ENCODE measurements around the gene UNC5B.

UNC5B gene

DNA sequence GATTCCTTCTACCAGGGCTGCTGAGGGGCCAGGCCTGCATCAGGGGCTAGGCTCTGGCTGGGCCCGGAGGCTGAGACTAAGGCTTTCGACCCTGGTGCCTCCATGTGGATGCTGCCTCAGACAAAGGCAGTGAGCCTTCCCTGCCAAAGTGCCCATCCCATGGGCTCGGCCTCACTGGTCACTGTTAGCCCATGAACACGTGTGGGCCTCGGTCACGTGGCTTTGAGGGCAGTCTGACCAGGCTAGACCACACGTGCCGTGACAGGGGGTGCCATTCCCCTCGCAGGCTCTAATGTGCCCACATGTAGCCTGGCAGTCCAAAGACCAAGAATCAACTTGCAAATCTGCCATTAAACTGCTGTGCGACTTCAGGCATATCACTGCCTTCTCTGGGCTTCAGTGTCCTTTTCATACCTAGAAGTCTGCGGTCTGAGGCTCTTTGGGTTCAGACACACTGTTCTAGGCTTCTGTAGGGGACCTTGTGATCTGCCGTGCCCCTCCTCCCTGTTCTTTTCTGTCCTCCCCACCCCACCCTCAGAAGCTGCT is 89.1 kb downstream of the UNC5B start:
- DNase-seq (ENCODE audit: low read depth) = no peak

- DNase-seq (ENCODE audit: low read depth) = no peak
Observed at GRCh38 chr10:71302451-71302850, 90.1 kb downstream of the UNC5B start.

GRCh38 chr10:71302874-71303568 is 90.7 kb downstream of the UNC5B start:
- peak; percentile 19 for DNase-seq (ENCODE audit: low read depth)

DNA sequence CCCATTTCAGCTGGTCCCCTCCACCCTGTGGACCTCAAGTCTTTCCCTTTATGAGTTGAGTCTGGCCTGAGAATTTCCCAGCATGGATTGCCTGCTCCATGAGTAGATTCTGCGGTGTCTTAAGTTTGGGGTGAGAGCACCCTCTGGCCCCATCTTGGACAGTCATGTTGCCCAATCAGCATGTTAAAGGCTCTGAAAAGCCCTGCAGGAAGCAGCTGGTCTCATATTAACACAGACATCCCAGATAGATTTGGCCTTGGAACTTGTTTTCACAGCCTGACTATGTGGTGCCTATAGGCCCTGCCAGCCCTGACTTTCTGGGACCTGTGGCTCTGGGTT is 91.2 kb downstream of the UNC5B start:
- no peak for DNase-seq (ENCODE audit: low read depth)

- DNase-seq (ENCODE audit: low read depth) = no peak
Observed at GRCh38 chr10:71304914-71305313, 92.5 kb downstream of the UNC5B start.

GRCh38 chr10:71306979-71307378 is 94.6 kb downstream of the UNC5B start:
- DNase-seq (ENCODE audit: low read depth) = no peak

GRCh38 chr10:71307469-71308085 is 95.2 kb downstream of the UNC5B start:
- no peak for DNase-seq (ENCODE audit: low read depth)

GRCh38 chr10:71308244-71308643 is 95.9 kb downstream of the UNC5B start:
- no peak for DNase-seq (ENCODE audit: low read depth)

- DNase-seq (ENCODE audit: low read depth) = no peak
Observed at GRCh38 chr10:71308985-71309384, 96.6 kb downstream of the UNC5B start.

DNA sequence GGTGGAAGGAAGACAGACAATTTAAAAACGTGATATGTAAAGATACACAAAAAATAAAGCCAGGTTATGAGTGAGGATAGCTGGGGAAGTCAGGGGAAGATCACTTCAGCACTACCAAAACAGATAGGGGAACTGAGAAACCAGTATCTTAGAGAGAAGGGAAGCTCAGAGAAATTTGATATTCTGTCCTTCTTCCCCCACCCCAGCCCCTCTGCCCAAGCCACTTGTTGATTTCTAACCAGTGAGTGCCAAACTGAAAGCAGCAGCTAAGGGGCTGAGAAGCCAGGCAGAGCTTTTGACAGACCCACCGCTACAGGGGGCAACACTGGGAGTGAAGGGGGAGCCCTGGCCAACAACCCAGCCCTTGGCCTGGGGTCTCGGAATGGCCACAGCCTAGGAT is 97.5 kb downstream of the UNC5B start:
- DNase-seq (ENCODE audit: low read depth) = no peak

DNA sequence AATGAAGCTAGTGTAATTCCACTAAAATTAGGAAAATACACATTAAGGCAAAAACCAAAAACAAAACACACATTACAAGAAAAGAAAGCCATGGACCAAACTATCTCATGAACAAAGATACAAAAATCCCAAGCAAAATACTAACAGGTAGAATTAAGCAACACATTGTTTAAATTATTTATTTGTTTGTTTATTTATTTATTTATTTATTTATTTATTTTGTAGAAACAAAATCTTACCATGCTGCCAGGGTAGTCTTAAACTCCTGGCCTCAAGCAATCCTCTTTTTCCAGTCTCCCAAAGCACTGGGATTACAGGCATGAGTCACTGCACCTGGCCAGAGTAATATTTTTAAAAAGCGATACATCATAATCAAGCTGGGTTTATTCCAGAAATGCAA is 99.8 kb downstream of the UNC5B start:
- DNase-seq (ENCODE audit: low read depth) = no peak

DNA sequence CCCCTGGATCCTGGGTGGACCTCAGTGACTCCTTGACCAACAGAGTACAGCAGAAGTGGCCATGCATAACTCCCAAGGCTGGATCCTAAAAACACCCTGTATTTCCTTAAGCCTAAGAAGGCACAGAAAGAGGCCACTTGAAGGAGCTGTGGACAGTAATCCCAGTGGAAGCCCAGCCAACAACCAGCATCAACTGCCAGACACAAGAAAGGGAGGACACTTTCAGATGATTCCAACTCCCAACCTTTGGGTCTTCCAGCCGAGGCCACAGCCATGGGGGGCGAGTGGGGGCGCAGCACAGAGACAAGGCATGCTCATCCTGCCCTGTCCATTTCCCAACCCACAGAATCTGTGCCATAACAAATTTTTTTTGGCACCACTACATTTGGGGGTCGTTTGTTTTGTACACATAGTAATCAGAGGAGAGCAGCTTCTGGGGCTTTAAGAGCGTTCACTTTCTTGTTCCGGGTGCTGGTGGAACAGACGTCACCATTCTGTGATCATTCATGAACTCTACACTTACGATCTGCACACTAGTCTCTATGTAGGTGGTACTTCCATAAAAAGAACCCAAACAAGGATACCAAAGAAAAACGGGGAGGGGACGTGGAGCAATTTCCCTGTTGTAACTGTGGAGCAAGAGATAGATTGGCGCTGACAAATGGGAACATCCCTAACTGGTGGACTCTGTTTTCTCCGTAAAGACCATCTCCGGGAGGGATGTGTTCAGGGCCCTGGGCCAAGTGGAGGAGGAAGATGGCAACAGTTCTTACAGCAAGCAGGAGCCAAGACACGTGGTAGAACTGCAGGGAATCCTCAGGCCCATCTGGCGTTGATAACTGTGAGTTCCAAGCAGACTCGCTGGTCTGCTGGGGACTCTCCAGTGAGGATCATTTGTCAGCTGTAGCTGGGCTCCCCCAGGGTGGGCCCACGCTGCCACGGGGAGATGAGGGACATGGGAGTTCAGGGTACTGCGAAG is 100.7 kb downstream of the UNC5B start:
- DNase-seq (ENCODE audit: low read depth) = no peak

DNA sequence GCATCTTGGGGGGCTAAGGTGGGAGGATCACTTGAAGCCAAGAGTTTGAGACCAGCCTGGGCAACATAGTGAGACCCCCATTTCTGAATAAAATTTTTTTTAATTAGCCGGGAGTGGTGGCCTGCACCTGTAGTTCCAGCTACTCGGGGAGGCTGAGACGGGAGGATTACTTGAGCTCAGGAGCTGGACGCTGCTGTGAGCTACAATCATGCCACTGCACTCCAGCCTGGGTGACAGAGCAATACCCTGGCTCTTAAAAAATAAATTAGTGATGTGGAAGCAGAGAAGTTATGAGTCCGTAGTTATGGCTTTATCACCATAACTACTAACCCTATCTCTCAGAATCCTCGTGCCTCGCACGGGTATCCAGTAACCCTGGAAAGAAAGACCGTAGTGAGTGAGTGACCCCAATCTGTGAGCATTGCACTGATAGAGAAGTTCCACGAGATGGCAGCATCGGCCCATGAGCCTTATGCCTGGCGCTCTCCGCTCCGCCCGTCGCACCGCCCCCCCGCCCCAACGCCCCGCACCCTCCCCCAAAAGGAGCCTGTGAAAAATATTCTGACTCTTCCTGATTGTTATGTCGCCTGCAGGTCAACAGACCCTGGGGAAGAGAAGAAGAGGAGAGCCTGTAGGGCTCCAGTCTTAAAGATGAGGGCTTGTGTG is 101.8 kb downstream of the UNC5B start:
- DNase-seq (ENCODE audit: low read depth) = no peak

- DNase-seq (ENCODE audit: low read depth) = no peak
Observed at GRCh38 chr10:71314694-71315225, 102.4 kb downstream of the UNC5B start.

DNA sequence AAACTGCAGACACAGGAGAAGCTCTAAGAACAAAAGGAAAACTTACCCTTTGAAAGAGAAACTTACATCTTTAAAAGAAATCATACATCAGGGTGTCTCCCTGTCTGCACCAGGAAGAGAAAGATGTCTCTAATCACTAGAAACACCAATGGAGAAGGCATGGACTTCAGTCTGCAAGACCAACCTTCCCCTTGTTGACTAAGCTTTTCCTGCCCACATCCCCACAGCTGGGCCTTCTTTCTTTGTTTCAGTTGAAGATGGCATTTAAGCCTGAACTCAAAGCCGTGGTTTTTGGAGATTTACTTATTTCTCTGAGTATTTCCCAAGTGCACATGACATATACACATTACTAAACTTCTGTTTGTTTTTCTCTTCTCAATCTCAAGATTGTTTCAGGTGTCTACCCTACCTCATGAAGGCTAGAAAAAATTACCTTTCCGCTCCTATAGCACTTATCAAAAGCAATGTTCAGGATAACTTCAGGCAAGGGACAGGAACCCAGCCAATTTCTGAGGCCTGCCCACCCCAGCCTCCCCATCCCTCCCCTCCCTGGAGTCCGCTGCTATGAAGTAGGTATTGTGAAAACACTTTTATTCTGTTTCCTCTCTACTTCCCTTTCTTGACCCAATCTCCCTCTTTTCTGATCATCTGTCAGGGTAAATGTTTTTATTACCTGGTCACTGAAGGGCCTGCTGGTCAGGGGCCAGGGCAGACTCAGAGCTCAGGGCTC is 103.9 kb downstream of the UNC5B start:
- no peak for DNase-seq (ENCODE audit: low read depth)

DNA sequence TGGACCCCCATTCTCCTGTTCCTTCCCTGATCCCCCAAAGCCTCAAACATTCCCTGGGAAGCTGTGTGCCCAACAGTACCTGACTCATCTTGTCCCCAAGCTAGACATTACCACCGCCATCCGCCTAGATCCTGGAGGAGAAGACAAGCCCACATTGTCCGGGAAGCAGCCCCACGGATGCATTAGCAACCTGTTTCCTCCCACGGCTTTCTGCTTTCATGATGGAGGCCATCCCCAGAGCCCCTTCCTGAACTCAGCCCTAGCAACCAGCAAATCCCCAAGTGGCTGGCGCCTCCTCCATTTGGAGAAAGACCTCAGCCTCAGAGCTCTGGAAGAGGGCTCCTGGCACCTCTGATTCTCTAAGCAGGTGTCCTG is 104.4 kb downstream of the UNC5B start:
- DNase-seq (ENCODE audit: low read depth) = no peak

- DNase-seq (ENCODE audit: low read depth) = no peak
Observed at GRCh38 chr10:71317739-71318138, 105.4 kb downstream of the UNC5B start.

DNA sequence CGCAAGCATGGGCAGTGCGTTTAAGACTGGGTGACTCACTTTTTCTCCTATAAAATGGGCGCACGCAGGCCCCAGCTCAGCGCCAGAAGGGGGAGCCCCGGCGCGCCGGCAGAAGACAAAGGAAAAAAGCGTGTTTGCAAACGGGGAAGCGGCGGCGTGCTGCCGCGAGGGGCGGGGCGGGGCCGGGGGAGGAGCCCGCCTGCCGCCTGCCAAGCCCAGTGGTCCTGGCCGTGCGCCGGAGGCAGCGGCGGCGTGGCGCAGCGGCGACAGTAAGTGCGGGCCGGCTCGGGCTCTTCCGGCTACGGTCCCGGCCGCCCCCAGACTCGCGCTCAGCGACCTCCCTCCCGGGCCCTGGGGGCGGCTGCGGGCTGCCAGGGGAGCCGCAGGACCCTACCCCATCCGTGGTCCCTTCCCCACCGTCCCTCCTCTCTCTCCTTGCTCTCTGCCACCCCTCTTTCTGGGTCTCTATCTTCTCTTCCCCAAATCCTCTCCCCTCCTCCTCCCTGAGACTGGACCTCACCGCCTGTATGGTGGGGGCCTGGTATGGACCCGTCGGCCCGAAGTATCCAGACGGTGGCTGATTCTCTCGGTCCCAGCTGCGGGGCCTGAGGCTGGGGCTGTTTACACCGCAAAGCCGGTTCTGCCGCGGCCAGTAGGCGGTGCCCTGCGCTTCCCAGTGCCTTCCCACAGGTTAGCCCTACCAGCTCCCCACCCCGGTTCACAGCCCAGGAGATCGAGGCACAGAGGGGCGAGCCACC is 106.9 kb downstream of the UNC5B start, which contains the start of gene SLC29A3:
Gene SLC29A3, plus strand, starts transcription at position 218 of the 758 bp plus-strand sequence. Its CDS starts 51 bp downstream, at position 269.
- DNase-seq (ENCODE audit: low read depth) = no peak

GRCh38 chr10:71319800-71320392 is 107.5 kb downstream of the UNC5B start:
- DNase-seq (ENCODE audit: low read depth) = no peak

DNA sequence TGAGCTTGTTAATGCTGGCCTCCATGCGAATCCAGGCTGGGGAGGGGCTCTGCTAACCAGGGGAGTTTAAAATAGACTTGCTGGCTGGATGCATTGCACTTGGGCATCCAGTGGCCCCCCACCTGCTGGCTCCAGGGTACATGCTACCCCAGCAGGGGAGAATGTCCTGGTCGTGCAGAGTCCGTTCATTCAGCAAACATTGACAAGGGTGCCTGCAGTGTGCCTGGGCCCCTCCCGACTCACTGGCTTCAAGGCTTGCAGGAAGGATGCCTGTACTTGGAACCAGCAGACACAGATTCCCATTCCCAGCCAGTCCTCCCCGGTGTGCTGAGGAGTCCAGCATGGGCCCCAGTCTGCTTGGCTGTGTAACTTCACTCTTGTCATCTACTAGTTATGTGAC is 108.2 kb downstream of the UNC5B start:
- no peak for DNase-seq (ENCODE audit: low read depth)

Measured in non-pigmented ciliary epithelial cell (primary cell).